Skin epidermis (tissue), 12 donors: ENCODE measurements around the gene LMBR1.
"Not testable (repeated sequence)": the region's sequence is repeated elsewhere in the genome, so short reads cannot be mapped to it uniquely, and the experiment has no call there.

Experiments
- H3K27ac ChIP-seq, 21 experiments: fragments of 200-600 bp; sonication (generic) in 11 of 21; one replicate each; pipeline ENCODE4 v1.5.0; 2020; ENCODE audit warnings: mild to moderate bottlenecking in 3 of 21, inconsistent platforms in 2 of 21, moderate library complexity in 2 of 21
- H3K4me3 ChIP-seq, 7 experiments: fragments of 200-600 bp; sonication (generic) in 2 of 7; one replicate each; pipeline ENCODE4 v1.5.0; 2020; ENCODE audit warnings: inconsistent platforms in 2 of 7, mild to moderate bottlenecking in 2 of 7, moderate library complexity in 1 of 7

LMBR1 gene

DNA sequence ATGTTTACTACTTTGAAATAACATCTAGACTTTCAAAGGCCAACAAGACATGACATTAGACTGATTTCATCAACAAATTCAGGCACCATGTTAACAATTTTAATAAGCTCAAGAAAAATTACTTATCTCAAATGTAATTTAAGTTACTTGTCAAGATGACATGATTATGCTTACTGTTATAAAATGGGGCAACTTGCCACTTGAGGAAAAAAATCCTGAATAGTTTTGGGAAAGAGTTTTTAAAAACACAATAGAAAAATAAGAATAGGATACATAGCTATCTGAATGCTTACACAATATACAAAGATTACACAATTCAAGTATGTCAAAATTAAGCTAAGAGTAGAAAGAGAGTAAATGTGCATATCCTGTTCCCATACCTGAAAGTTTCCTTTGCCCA lies 167.0 kb downstream of the LMBR1 start:
- no peak overlapping the region for H3K4me3 ChIP-seq
- H3K27ac ChIP-seq = no peak overlapping the region

DNA sequence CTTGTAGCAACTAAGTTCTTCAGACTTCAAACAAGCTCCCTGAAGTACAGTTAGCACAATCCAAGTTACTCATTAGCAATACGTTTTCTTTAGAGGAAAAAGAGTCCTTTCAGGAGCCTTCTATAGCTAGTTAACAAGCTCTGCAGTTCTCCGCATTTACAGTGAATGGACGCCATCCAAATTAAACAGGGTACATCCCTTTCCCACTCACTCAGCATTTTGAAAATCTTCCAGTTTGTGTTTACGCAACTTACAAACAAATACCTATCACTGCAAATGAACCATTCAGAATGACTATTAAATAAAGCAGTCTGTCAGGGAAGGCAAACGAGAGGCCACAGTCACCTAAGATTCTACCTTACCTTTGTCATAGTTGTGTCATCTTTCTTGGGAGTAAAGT lies 167.9 kb downstream of the LMBR1 start:
- H3K4me3 ChIP-seq = no peak overlapping the region
- no peak overlapping the region for H3K27ac ChIP-seq

- Histone ChIP-seq H3K4me3 (no peak overlapping the region), H3K27ac (no peak overlapping the region)
These were observed 170.7 kb downstream of the LMBR1 start for GRCh38 chr7:156722043-156722826.

DNA sequence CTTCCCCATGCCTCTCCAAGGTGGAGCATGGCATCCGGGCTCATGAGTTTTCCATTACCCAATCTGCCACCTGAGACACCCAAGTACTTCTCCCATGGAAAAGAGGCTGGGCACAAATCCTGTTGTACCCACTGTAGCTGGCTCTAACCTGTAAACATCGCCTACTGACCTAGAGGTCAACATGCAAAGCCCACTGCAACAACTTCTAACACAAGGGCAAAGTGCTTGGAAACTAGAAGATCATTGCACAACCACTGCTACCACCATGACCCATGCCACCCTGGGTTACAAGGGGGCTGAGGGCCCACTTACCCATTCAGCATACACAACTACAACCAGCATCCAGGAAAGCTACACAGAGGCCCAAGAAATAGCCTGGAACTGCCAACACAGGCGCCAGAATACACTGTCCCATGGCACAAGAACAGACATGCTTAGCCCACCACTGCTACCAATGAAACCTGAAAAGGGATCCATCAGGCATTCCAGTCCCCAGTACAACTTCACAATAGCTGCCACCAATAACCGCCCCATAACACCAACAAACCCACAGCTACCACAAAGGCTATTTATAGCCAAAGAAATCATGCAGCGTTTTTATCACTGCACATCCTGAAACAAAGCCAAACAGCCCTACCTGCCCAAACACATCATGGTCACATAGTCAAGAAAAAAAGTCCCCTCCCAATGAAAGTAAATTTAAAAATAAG lies 189.1 kb downstream of the LMBR1 start:
- Histone ChIP-seq H3K27ac (no peak overlapping the region), H3K4me3 (no peak overlapping the region)

DNA sequence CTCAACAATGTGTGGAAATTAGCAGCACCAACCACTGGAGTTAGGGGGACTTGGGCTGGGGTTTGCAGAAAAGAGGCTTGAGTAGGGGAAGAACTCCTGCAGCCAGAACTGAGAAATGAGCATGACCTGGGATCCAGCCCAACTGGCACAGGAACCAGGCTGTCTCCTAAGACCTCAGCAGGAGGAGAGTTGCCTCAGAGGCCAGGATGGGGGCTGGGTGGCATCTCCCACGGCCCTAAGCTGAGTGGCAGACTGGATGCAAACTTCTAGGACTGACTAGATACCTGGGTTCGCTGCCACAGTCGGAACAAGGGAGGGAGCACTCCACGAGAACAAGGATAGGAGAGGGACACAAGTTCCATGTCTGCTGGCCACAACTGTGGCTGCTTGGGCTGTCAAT lies 189.8 kb downstream of the LMBR1 start:
- no peak overlapping the region for H3K27ac ChIP-seq

GRCh38 chr7:156702399-156702798 lies 190.6 kb downstream of the LMBR1 start:
- no peak overlapping the region for H3K4me3 ChIP-seq
- no peak overlapping the region for H3K27ac ChIP-seq

More for the DNA sequence above, 189.8 kb downstream of the LMBR1 start:
- H3K4me3 ChIP-seq = no peak overlapping the region

DNA sequence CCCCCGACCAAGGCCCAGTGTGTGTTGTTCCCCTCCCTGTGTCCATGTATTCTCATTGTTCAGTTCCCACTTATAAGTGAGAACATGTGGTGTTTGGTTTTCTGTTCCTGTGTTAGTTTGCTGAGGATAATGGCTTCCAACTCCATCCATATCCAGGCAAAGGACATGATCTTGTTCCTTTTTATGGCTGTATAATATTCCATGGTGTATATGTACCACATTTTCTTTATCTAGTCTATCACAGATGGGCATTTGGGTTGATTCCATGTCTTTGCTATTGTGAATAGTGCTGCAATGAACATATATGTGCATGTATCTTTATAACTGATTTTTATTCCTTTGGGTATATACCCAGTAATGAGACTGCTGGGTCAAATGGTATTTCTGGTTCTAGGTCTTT lies 191.2 kb downstream of the LMBR1 start:
- H3K27ac ChIP-seq, H3K4me3 ChIP-seq: not testable (repeated sequence)

DNA sequence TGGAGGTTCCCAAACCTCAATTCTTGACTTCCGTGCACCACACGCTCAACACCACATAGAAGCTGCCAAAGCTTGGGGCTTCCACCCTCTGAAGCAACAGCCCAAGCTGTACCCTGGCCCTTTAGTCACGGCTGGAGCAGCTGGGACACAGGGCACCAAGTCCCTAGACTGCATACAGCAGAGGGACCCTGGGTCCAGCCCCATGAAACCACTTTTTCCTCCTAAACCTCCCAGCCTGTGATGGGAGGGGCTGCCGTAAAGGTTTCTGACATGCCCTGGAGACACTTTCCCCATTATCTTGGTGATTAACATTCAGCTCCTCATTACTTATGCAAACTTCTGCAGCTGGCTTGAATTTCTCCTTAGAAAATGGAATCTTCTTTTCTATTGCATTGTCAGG lies 194.5 kb downstream of the LMBR1 start:
- H3K27ac ChIP-seq, H3K4me3 ChIP-seq: not testable (repeated sequence)

GRCh38 chr7:156697283-156697682 lies 195.7 kb downstream of the LMBR1 start:
- not testable (repeated sequence) for H3K4me3 ChIP-seq

DNA sequence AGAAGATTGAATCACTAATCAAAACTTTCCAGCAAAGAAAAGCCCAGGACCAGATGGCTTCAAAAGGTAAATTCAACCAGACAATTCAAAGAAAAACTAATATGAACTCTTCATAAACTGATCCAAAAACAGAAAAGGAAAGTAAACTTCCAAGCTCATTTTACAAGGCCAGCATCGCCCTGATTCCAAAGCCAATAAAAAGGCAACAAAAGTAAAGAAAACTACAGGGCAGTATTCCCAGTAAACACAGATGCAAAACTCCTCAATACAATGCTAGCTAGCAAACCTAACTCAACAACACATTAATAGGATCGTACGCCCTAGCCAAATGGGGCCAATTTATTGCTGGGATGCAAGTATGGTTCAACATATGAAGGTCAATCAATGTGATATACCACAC lies 199.4 kb downstream of the LMBR1 start:
- no peak overlapping the region for H3K27ac ChIP-seq
- no peak overlapping the region for H3K4me3 ChIP-seq

More at GRCh38 chr7:156697283-156697682, 195.7 kb downstream of the LMBR1 start:
- H3K27ac ChIP-seq = not testable (repeated sequence)

DNA sequence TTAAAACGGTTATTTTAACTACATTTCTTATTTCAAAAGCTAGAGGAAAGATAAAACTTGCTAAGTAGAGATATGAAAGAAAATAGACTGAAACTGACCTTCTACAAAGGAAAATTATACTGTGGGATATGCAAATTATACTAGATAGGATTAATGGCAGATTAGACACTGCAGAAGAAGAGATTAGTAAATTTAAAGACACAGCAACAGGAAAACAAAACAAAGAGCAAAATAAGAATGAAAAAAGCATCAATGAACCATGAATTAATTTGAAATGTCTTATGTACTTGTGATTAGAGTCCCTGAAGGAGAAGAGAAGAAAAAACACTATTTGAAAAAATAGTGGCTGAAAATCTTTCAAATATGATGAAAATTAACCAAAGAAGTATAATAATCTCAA lies 200.1 kb downstream of the LMBR1 start:
- Histone ChIP-seq H3K4me3 (no peak overlapping the region), H3K27ac (no peak overlapping the region)

DNA sequence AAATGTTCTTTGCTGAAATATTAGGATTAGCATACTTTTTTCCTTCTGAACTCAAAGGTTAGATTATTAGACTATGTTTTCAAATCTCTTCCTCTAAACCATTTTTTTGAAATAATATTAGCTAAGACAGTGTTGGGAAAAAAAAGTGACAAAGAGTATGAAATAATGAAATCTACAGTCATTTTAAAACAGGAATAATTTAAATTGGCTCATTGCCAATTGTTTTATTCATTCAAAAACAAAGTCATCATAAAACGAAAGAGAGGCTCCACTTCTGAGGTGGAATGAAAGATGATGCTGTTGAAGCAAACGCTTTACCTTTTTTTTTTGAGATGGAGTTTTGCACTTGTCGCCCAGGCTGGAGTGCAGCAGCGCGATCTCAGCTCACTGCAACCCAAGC lies 201.2 kb downstream of the LMBR1 start:
- H3K4me3 ChIP-seq = no peak overlapping the region
- H3K27ac ChIP-seq = no peak overlapping the region

- H3K27ac ChIP-seq = no peak overlapping the region
- H3K4me3 ChIP-seq = no peak overlapping the region
These were observed 208.3 kb downstream of the LMBR1 start for GRCh38 chr7:156684661-156685060.

GRCh38 chr7:156684251-156684650 lies 208.7 kb downstream of the LMBR1 start:
- H3K4me3 ChIP-seq = no peak overlapping the region
- no peak overlapping the region for H3K27ac ChIP-seq

DNA sequence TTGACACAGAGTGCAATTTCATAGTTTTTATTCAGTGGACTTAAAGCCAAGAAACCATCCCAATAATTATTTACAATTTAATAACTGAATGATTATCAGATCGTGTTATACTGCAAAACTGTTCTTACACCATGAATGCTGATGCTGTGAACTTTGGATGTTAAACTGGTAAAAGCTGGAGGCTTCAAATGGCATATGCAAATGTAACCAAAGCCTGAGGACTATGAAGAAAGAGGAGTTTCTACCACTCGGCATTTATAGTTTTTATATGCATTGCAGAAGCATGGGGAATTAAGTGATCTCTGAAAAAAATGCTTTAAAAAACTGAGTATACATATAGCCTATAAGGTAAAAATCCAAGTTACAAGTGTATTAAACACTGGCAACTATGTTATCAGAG lies 210.1 kb downstream of the LMBR1 start:
- no peak overlapping the region for H3K4me3 ChIP-seq

GRCh38 chr7:156680281-156680680 lies 212.7 kb downstream of the LMBR1 start:
- Histone ChIP-seq H3K4me3 (no peak overlapping the region), H3K27ac (no peak overlapping the region)

More for the DNA sequence above, 210.1 kb downstream of the LMBR1 start:
- H3K27ac ChIP-seq = no peak overlapping the region

GRCh38 chr7:156677374-156678054 lies 215.5 kb downstream of the LMBR1 start:
- H3K27ac ChIP-seq = no peak overlapping the region
- no peak overlapping the region for H3K4me3 ChIP-seq

DNA sequence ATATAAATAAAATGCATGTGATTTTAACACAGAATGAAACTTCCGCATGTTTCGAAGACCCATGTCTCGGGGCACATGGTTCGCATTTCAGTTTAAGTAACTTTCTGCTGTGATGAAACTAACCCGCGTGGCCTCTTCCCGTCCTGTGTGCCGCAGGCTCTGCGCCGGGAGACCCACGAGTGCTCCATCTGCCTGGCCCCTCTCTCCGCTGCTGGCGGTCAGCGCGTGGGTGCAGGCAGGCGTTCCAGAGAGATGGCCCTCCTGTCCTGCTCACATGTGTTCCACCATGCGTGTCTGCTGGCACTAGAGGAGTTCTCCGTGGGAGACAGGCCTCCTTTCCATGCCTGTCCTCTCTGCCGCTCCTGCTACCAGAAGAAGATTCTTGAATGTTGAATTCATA lies 216.7 kb downstream of the LMBR1 start:
- no peak overlapping the region for H3K4me3 ChIP-seq
- no peak overlapping the region for H3K27ac ChIP-seq

DNA sequence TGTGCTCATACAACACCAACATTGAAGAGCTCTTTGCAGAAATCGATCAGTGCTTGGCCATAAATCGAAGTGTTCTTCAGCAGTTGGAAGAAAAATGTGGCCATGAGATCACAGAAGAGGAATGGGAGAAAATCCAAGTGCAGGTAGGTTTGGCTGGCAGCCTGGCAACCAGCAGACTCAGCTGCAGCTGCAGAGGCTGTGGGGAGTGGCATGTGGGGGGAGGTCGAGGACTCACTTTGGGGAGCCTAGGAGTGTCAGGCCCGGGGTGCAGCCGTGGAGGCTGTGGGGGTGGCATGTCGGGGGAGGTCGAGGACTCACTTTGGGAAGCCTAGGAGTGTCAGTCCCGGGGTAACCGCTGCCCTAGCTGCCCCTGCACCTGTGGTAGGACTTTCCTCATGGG lies 217.3 kb downstream of the LMBR1 start:
- Histone ChIP-seq H3K4me3 (no peak overlapping the region), H3K27ac (no peak overlapping the region)

DNA sequence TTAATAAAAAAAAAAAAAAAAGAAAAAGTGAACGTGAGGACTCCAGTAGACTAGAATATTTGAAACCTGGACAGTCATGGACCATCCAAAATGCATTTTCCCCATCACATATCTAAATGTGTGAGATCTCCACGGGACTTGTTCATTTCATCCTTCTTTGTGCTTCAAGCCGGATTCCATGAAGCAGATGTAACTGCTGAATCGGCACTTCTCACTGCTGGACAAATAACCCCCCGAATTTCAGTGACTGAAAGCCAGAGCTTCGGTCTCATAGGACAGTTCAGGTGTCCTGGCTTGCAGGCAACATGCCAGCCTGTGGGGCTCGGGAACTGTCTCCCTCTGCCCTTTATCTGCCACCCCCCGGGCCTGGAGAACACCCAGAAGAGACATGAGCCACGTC lies 219.1 kb downstream of the LMBR1 start:
- no peak overlapping the region for H3K27ac ChIP-seq
- H3K4me3 ChIP-seq = no peak overlapping the region

- no peak overlapping the region for H3K4me3 ChIP-seq
- no peak overlapping the region for H3K27ac ChIP-seq
These were observed 219.5 kb downstream of the LMBR1 start for GRCh38 chr7:156673454-156673853.
